HEK293T (cell line): ENCODE data around the gene SLC25A33.

Experiments
- CTCF ChIA-PET: fragments of 350-600 bp; formaldehyde crosslinking; extraction: SDS; loops from one replicate; lab custom pipeline; 2021; ENCODE audit warnings: antibody characterized with exemption, inconsistent platforms; lab: Yijun Ruan, JAX
- POLR2A ChIA-PET: fragments of 350-600 bp; formaldehyde crosslinking; extraction: SDS; loops from one replicate; lab custom pipeline; 2020; ENCODE audit warnings: antibody characterized with exemption, inconsistent platforms; lab: Yijun Ruan, JAX
- DNase-seq: peaks from one replicate; pipeline ENCODE4 v3.0.0; 2012; ENCODE audit warnings: mixed read lengths; ENCODE audit errors: extremely low spot score
- ARNT ChIP-seq: fragments of 450-650 bp; IDR thresholded peaks from 2 replicates; pipeline ENCODE4 v1.6.1; 2017; ENCODE audit warnings: mild to moderate bottlenecking
- BHLHE40 ChIP-seq: fragments of 450-650 bp; IDR thresholded peaks from 2 replicates; pipeline ENCODE4 v1.6.1; 2016; ENCODE audit warnings: mild to moderate bottlenecking, moderate library complexity, borderline replicate concordance
- CTBP1 ChIP-seq: fragments of 450-650 bp; IDR thresholded peaks from 2 replicates; pipeline ENCODE4 v1.6.1; 2016; ENCODE audit warnings: borderline replicate concordance
- ELF4 ChIP-seq: fragments of 450-650 bp; IDR thresholded peaks from 2 replicates; pipeline ENCODE4 v1.6.1; 2017; ENCODE audit warnings: antibody characterized with exemption
- FOXA1 ChIP-seq: fragments of 450-650 bp; IDR thresholded peaks from 2 replicates; pipeline ENCODE4 v1.6.1; 2016; ENCODE audit warnings: mild to moderate bottlenecking
- FOXK2 ChIP-seq: fragments of 450-650 bp; IDR thresholded peaks from 2 replicates; pipeline ENCODE4 v1.6.1; 2016; ENCODE audit warnings: mild to moderate bottlenecking
- FOXM1 ChIP-seq: fragments of 450-650 bp; IDR thresholded peaks from 2 replicates; pipeline ENCODE4 v1.6.1; 2017; ENCODE audit warnings: mild to moderate bottlenecking, borderline replicate concordance
- HDGF ChIP-seq: fragments of 450-650 bp; IDR thresholded peaks from 2 replicates; pipeline ENCODE4 v1.6.1; 2017; ENCODE audit warnings: antibody characterized with exemption, borderline replicate concordance
- L3MBTL2 ChIP-seq: fragments of 450-650 bp; conservative IDR thresholded peaks from 2 replicates; pipeline ENCODE4 v1.6.1; 2016; ENCODE audit warnings: mild to moderate bottlenecking
- LEF1 ChIP-seq: fragments of 450-650 bp; IDR thresholded peaks from 2 replicates; pipeline ENCODE4 v1.6.1; 2017; ENCODE audit warnings: mild to moderate bottlenecking, borderline replicate concordance
- NFRKB ChIP-seq: fragments of 450-650 bp; IDR thresholded peaks from 2 replicates; pipeline ENCODE4 v1.6.1; 2016; ENCODE audit warnings: mild to moderate bottlenecking, moderate library complexity
- SP1 ChIP-seq: fragments of 450-650 bp; IDR thresholded peaks from 2 replicates; pipeline ENCODE4 v1.6.1; 2017
- SUZ12 ChIP-seq: fragments of 450-650 bp; IDR thresholded peaks from 2 replicates; pipeline ENCODE4 v1.6.1; 2016; ENCODE audit warnings: mild to moderate bottlenecking
- TARDBP ChIP-seq: fragments of 450-650 bp; IDR thresholded peaks from 2 replicates; pipeline ENCODE4 v1.6.1; 2016
- ZNF384 ChIP-seq: fragments of 450-650 bp; IDR thresholded peaks from 2 replicates; pipeline ENCODE4 v1.6.1; 2016
- TF ChIP-seq, protein P1 (sequence below): fragments of 450-650 bp; IDR thresholded peaks from 2 replicates; pipeline ENCODE4 v1.6.1; 2016

SLC25A33 gene

DNA sequence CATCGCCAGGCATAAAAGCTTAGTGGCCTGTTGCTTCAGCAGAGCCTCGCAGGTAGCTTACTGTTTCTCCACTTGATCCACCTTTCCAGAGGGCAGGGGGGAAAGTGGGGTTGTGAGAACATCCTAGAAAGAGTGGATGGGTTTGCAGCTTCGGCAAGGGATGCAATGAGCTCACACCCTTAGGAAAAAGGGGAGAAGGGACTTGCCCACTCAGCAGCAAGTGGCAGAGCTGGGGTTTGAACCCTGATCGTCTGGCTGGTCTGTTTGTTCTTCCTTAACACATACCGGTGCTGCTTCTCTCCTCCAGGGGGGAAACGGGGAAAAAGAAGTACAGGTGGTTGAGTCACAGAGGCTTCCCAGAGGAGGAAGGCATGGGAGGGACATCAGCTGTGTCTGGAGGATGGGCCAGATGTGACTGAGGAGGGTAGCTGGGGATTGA is 50.5 kb downstream of the SLC25A33 start:
- CTCF ChIA-PET: interaction anchor here (0.6 to 1.1 kb wide), 4 partner anchors 20 to 94 kb away, joined by 3 to 4 read pairs (median 4); no protein-coding TSS in a partner anchor
- DNase-seq: no peak
- TF ChIP-seq LEF1 (no peak), TARDBP (no peak), ARNT (no peak), SP1 (no peak), CTBP1 (no peak), SUZ12 (no peak), ELF4 (no peak), FOXK2 (no peak), HDGF (no peak), FOXM1 (no peak), FOXA1 (no peak), NFRKB (no peak)
- TF ChIP-seq, protein P1, sequence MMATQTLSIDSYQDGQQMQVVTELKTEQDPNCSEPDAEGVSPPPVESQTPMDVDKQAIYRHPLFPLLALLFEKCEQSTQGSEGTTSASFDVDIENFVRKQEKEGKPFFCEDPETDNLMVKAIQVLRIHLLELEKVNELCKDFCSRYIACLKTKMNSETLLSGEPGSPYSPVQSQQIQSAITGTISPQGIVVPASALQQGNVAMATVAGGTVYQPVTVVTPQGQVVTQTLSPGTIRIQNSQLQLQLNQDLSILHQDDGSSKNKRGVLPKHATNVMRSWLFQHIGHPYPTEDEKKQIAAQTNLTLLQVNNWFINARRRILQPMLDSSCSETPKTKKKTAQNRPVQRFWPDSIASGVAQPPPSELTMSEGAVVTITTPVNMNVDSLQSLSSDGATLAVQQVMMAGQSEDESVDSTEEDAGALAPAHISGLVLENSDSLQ: no peak
- POLR2A ChIA-PET: interaction anchor here (0.7 to 0.8 kb wide), 3 partner anchors 10 to 51 kb away, joined by 3 read pairs; partner anchors contain the start of gene SLC25A33

DNA sequence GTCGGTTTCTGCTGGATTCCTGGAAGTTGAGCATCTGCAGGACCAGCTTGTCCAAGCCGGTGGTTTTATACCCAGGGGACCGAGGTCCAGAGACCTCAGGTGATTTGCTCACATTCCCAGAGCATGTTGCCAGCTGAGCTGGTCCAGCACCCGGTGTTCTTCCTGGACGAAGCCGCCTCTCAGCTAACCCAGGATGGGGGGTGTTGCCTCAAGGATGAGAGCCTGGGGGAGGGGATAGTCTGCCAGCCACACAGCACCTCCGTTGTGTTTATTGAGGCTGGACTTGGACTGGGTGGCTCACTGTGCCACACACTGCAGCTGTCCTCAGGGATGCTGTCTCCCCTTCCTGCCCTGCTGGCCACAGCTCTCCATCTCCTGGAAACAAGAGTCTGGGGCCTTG is 50.9 kb downstream of the SLC25A33 start:
- DNase-seq: no peak
- CTCF ChIA-PET: interaction anchor here (1.0 to 1.1 kb wide), 3 partner anchors 21 to 95 kb away, joined by 3 to 4 read pairs (median 4); no protein-coding TSS in a partner anchor
- POLR2A ChIA-PET: interaction anchor here (0.7 to 0.8 kb wide), 3 partner anchors 10 to 51 kb away, joined by 3 read pairs; partner anchors contain the start of gene SLC25A33
- TF ChIP-seq FOXK2: no peak
- no peak for TF ChIP-seq FOXM1

DNA sequence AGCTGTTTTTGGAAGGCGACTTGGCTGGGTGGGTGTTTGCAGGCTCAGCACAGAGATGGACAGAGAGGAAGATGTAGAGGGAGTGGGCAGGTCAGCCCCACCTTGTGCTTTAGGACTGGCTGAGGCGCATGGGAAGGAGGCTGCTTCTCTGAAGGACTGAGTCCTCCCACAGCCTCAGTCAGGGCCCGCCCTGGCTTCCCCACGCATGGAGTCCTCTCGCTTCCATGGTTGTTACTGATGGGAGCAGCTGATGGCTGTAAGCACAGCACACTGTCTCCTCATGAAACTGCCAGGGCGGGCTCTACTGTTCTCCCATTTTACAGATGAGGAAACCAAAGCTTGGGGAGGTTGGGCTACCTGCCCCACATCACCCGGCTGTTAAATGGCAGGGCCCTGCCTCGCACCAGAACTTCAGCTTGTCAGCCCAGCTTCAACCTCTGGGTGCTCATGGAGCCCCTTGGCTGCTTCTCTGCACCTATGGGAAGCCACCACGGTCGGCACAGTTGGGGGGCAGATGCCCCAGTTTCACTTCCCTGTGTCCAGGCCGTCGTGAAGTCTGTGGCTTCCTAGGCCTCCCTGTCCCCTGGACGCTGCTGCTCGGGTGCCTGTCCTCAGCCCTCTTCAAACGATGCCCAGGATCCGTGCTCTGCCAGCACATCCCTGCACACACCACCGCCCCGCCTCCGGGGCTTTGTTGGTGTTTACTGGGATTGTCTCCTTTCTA is 51.8 kb downstream of the SLC25A33 start:
- TF ChIP-seq FOXA1: no peak
- no peak for TF ChIP-seq FOXK2
- no peak for TF ChIP-seq SP1
- TF ChIP-seq FOXM1: no peak
- TF ChIP-seq TARDBP: no peak
- no peak for TF ChIP-seq ELF4
- no peak for TF ChIP-seq NFRKB
- POLR2A ChIA-PET: no interaction called here
- CTCF ChIA-PET: interaction anchor here (0.5 kb wide), 1 partner anchor 1131 kb away, joined by 3 read pairs; no protein-coding TSS in a partner anchor

DNA sequence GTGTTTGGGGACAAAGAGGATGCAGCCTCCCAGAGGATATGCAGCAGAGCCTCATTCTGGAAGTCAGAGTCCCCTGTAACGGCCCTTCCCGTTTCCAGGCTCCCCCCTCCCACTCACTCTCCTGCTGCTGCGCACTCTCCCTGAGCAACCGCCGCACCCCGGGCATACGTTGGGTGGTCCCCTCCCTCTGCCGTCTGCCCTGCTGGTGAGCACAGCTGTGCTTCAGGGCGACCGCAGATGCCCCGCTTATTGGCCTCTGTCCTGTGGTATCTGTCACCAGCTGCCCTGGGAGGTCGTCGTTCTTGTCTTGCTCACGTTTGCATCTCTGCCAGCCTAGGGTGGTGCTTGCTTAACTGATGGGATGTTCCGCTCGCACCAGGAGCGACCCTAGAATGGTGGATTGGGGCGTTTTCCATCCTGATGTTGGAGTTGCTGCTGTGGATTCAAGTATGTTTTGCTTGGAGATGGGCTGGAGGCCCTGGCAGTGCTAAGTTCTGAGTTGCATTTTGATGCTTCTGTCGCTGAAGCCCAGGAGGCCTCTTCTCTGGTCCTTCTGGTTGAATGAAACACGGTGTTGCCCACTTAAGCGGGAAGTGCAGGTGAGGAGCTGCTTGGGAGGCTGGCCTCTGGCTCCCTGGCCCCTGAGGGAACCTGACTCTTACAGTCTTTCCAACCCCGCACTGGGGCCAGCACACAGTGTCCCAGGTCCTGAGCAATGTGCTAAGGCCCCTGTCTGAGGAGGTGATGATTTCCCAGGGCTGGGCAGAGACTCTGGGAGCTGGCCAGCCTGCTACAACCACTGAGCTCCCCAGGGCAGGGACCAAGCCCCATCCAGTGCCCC is 52.6 kb downstream of the SLC25A33 start:
- ChIA-PET POLR2A (interaction anchor here (0.8 to 1.3 kb wide), 3 partner anchors 25 to 53 kb away, joined by 3 to 5 read pairs (median 4); partner anchors contain the start of gene SLC25A33), CTCF (interaction anchor here (0.5 to 1.4 kb wide), 2 partner anchors 24 to 1132 kb away, joined by 3 to 4 read pairs; no protein-coding TSS in a partner anchor)
- DNase-seq: no peak
- no peak for TF ChIP-seq ELF4
- TF ChIP-seq, protein P1: no peak
- no peak for TF ChIP-seq ZNF384
- TF ChIP-seq FOXK2: no peak
- no peak for TF ChIP-seq L3MBTL2
- TF ChIP-seq ARNT: no peak
- no peak for TF ChIP-seq FOXA1
- no peak for TF ChIP-seq TARDBP
- no peak for TF ChIP-seq NFRKB

More for the DNA sequence above, 51.8 kb downstream of the SLC25A33 start:
- DNase-seq: no peak

DNA sequence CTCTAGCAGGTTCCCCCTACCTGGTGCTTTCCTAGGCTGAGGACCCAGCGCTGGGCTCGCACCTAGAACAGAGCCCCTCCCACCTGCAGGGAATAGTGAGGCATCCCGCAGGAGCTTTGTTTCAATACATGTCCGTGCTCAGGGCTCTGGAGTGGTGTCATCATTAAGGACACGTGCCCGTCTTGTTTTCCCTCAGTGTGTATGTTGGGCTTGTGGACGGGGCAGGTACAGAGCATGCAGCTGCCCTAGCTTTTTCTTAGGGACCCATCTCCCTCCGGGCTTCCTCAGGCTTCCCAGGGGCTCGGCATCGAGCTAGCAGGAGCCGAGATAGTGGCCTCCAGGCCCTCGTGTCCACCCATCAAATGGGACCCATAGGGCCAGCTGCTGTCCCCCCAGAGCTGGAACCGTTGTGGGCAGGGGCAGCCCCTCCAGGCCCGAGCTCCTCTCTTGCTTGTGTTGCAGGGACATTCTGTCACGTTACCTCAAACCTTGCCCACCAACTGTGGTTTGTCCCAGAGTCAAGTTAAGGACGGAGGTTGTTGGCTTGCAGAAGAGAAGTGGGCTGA is 53.3 kb downstream of the SLC25A33 start:
- ChIA-PET CTCF (interaction anchor here (1.4 kb wide), 1 partner anchor 23 kb away, joined by 4 read pairs; no protein-coding TSS in a partner anchor), POLR2A (interaction anchor here (0.8 to 1.3 kb wide), 3 partner anchors 25 to 53 kb away, joined by 3 to 5 read pairs (median 4); partner anchors contain the start of gene SLC25A33)
- no peak for DNase-seq
- TF ChIP-seq ELF4 (no peak), ARNT (no peak), NFRKB (no peak), SUZ12 (no peak), ZNF384 (no peak), TARDBP (no peak), FOXK2 (no peak), CTBP1 (no peak), LEF1 (no peak), FOXM1 (no peak), HDGF (no peak), FOXA1 (no peak), SP1 (no peak), L3MBTL2 (no peak), BHLHE40 (no peak)
- TF ChIP-seq, protein P1: no peak
